Raji (cell line): Measurements from ENCODE around the gene TNIK.

Experiments used
- POLR2A ChIP-seq: IDR thresholded peaks from 2 replicates; pipeline ENCODE4 v1.6.1; 2011; ENCODE audit warnings: low read depth, low read length, control low read depth; ENCODE audit not compliant: insufficient read depth

TNIK gene

GRCh38 chr3:171049861-171050444, 410.3 kb downstream of the TNIK start:
- TF ChIP-seq POLR2A, result no peak

DNA sequence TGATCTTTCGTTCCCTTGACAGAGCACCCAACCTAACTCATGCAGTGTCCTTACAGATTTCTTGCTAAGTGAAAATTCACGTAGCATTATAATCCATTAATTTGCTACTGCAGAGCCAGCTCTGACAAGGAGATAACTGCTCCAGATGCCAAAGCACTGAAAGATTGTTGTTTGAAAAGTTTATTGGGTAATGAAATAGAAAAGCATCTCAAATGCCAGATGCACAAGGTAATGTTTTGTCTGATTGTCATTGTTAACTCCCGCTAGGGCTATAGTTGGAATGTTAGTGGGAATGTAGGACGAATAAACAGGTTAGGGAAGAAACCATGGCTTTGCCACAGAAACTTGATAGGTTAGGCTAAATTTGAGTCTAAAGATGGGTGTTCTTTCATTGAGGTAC, 413.4 kb downstream of the TNIK start:
- TF ChIP-seq POLR2A, result no peak

DNA sequence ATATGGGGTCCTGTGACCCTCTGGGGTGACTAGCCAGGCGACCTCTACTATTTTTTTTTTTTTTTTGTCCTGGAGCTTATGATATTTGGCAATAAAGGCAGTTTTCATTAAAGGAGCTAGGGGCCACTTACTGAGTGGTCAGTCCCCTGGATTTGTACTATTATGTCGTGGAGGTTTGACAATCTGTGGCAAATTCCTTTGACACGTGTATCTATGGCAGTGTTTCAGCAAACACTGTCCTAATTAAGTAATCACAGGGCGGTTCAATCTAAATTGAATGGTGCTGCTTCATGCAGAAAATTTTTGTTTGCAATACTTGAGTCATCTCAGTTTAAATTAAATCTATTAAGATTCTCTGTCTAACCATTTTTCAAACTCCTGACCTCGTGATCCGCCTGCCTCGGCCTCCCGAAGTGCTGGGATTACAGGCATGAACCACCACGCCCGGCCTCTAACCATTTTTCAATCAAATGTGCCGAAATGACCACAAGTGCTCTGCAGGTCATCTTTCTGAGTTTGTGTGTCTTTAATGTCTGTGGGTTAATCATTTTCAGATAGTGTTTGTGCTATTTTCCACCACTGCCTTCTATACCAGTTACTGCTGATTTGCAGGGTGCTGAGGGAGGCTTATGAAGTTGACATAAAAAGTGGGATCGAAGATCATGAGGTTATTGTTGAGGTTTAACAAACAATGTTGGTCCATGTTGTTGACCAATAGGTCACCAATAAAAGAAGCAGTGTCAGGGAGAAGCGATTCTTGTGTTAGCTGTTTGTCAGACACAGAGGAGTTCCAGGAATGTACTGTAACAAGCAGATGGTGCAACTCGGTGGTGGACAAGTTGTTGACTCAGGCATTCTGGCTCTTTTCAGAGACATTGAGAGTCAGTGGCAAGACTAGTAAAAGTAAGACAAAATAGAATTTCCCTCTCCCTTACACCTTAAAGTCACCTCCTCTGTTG, 415.1 kb downstream of the TNIK start:
- no peak for TF ChIP-seq POLR2A

GRCh38 chr3:171044384-171044783, 415.8 kb downstream of the TNIK start:
- TF ChIP-seq POLR2A, result no peak

GRCh38 chr3:171039674-171040073, 420.5 kb downstream of the TNIK start:
- TF ChIP-seq POLR2A, result no peak

DNA sequence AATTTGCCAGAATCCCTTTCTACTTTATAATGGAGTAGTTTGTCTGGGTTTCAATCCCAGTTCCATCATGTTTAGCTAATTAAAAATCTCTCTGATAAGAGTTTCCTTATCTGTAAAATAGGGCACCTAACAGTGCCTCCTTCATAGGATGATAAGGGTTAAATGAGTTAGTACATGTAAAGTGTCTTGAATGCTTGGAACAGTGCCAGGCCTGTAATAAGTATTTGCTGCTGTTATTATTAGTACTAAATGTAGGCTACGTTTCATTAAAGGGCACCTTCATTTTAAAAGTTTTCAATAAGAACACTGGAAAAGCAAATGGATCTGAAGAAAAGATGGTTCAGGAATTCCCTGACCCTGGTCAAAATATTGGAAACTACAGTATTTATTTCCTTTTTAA, 421.9 kb downstream of the TNIK start:
- no peak for TF ChIP-seq POLR2A

DNA sequence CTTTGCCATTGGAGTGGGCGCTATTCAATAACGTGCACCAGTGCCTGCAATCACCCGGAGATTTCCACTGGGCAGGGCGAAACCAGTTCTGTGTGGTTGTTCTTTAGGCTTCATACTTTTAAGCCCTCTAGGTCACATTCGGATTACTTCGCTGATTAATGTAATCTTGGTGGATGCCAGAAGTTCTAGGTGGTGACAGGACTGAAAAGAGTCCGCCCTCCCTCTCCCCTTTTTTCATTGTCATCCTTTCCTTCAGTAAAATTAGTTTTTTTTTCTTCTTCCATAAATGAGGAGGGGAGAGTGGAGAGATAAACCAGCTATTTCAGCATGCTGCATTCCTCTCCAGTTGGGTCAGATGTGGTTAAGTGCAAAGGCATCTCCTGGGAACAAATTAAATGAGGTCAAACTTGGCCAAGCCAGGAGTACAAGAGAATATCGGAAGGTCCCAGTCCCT, 431.4 kb downstream of the TNIK start:
- no peak for TF ChIP-seq POLR2A

DNA sequence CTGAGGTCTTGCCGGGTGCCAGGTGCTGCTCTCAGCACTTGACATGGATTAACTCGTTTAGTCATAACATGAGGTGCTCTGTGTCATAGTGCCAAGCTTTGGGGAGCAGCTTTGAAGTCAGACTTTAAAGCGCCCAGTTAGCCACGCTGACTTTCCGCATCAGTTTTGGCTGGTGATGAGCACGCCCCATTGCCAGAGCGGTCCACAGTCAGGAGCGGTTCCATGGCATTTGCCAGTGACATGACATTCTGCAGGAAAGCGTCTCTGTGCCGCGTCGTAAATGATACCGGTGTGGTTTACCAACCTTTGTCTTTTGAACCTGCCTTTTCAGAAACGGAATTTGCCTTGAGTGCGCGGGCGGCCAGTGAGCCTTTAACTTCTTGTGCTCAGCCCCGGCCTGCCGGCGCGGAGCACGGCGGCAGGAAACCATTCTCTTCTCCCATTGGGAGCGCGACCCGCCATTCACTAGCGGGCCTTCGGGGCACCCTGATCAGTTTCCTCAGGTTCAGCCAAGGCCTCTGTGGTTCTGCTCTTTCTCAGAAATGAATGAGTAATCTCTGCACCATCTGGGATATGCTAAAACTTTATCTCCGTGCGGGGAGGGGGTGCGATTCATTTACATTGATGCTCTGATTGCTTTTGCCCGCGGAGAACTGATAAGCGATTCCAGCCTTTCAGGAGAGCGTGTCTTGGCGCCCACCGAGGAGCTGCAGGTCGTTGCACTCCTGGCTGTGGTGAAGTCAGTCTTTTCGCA, 432.0 kb downstream of the TNIK start:
- TF ChIP-seq POLR2A, result no peak

- TF ChIP-seq POLR2A, result no peak
Measured at GRCh38 chr3:171026597-171027293, 433.5 kb downstream of the TNIK start, which contains the start of gene SLC2A2. SLC2A2 (minus strand) TSS chr3:171026720; CDS start chr3:171026670, 50 bp downstream.

- TF ChIP-seq POLR2A, result no peak
Measured at GRCh38 chr3:171023566-171023965, 436.6 kb downstream of the TNIK start.

- TF ChIP-seq POLR2A, result no peak
Measured at GRCh38 chr3:171021377-171021776, 438.8 kb downstream of the TNIK start.

DNA sequence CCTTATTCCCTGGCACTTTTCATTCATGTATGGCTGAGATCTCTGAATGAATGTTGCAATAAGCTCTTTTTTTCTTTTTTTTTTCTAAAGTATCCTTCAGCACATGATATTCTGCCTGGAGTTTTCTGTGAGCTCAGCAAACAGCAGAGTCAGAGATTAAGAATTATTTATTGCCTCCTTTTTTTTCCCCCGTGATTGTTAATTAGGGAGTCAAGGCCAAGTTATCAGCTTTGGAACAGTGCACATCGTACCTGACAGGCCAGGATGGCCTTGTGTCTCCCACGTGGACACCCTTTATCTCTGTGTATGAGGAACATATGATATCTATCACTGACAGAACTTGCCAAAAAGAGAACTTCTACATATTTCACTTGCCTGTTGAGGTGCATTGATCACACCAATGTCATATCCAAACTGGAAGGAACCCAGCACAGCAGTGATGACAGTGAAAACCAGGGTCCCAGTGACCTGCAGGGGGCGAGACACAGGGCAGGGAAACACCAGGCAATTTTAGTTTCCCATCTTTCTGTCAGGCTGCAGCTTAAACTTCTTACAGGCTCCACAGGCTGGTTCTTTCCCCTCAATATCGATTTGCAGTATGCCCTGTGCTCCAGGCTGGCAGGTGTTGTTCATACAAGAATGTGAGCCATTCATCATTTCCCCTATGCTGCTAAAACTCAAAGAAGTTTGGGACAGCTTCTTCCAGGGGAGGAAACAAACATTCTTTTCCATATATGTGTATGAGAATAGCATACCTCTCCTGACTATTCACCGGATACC, 441.9 kb downstream of the TNIK start:
- no peak for TF ChIP-seq POLR2A

DNA sequence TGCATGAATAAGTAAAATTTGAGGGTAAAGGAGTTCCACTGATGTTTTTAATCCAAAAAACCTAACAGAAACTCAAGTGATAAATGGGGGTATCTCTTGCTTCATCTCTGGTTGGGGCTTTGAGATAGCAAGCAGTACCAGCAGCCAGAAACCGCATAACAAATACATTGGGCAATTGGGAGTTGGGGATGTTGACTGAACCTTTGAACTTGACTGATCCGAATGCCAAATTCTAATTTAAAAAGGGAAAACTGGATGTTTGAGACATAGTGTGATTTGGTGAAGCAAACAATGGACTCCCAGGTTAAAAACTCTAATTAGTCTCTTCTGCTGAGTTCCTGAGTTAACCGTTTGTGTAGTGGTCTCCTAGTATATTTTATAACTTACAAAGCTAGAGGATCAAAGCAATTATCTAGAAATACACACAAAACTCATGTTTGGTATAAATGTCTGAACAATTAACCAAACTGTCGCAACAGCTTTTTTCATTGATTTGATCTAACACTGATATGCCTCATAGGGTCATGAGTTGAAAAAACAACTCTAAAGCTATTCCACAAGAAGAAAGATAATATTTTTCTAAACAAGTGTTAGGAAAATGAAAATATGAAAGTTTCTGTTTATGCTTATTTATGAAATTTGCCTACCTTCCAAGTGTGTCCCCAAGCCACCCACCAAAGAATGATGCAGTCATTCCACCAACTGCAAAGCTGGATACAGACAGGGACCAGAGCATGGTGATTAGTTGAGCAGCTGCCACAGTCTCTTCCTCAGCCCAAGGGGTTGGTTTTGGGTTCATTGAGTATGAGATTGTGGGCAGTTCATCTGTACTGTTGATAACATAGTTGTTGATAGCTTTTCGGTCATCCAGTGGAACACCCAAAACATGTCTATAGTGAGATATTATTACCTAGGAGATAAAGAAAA, 446.1 kb downstream of the TNIK start:
- TF ChIP-seq POLR2A, result no peak
